Measurements from ENCODE around the gene RPS6KA5.

RPS6KA5 gene

DNA sequence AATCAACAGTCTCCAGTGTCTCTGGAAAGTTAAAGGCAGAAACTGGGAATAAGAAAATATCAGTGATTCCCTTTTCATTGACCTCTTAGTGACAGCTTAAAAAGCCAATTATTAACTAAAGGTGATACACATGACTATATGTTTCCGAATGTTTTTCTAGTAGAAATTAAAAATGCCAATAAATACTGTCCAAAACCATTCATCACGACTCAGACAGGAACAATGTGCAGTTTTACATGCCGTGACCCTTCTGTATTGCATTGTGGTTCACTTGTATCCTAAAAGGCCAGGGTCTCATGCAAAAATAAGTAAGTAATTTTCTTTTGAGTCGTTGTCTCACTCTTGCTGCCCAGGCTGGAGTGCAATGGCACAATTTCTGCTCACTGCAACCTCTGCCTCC is 138.3 kb downstream of the RPS6KA5 start:
- DNase-seq, result no peak

DNA sequence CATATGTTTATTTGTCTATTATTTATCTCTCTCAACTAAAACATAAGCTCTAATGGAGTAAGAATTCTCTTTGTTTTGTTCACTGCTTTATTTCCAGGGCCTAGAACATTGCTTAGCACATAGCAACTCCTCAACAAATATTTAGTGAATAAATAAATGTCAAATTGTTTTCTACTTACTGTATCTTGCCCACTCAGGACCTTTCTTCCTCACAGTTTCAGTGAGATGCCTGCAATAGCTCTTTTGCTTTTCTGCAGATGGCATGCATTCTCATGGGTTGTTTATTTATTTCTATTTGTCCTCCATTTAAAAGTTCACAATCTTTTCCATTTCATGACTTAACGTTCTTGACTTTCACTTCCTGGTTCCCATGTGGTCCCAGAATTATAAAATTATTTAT is 149.3 kb downstream of the RPS6KA5 start:
- no peak for DNase-seq

DNA sequence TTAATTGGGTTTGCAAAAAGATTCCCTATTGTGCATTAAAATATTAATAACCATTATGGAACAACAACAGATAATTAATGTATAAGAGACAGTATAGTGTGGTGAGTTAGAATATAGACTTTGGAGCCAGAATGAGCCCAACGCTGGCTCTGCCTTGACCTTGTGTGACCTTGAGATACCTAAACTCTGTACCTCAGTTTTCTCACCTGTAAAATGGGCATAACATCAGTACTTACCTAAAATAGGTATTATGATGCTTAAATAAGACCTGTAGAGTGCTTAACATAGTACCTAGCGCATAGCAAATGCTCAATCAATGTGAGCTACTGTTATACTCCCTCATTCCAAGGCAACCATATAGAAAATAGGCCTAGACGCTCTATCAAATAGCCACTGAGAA is 153.3 kb downstream of the RPS6KA5 start:
- DNase-seq, result no peak

DNA sequence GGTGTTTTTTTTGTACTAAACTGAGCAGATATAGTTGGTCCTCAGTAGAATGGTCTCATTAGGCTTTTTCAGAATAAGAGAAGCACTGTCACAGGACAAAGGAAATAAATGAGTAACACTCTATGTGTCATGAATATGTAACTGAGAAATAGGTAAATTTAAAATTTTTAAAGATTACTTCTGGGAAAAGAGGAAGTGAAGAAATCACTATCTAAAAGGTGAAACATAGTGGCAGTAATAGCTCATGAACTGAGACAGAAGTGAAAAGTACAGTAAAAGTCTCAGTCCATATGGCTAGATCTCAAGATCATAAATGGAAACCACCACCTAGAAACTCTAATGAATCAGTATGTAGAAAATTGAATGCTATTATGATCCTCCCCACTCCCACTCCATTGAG is 154.9 kb downstream of the RPS6KA5 start:
- DNase-seq, result no peak

DNA sequence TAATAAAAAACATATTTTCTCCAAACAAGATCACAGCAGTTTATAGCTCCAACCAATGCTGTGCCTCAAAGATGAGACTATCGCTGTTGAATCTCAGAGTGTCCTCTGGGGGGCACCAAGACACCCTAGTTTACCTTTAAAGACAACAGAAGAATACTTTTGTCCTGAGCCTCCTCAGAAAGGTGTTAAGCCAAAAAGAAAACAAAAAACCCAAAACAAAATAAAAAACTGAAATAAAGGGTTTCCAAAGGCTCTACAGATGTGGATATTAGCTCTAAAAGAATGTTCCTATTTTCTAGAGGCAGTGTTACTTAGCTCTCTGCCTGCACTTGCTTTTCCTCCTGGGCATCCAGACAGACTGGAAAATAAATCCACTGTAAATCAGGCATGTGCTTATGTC is 157.3 kb downstream of the RPS6KA5 start:
- DNase-seq, result peak; percentile 67 to 78

DNA sequence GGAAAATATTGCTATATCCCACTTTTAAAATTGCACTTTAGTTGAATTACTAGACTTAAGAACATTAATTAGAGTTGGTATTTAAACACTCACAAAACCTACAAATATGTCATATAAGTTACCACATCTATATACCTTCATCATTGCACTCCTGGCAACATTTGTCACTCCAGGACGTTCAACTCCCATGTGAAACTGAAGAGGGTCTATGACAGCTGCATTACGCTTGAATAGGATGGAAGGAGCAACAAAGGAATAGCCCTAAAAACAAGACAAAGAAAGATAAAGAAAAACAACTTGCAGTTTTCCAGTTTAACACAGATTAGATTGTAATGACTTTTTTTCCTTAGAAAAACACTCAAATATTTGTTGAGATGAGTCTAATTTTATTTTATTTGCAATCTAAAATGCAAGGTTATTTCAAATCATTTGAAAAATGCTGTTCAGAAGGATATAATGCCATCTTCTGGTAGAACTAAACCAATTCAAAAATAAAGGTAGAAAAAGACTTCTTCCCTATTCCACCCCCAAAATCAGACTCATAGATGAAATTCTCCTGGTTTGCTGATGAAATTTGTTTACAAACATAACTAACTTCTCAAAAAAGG is 159.9 kb downstream of the RPS6KA5 start:
- no peak for DNase-seq

DNA sequence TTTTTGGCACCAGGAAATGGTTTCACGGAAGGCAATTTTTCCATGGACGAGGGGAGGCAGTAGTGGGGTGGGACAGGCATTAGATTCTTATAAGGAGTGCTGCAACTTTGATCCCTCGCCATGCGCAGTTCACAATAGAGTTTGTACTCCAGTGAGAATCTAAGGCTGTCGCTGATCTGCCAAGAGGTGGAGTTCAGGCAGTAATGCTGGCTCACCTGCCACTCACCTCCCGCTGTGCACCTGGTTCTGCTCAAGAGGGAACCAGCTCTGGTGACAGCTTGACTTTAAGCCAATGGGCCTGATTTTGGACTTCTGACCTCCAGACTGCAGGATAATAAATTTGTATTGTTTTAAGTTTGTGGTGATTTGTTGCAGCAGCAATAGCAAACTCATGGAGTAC is 163.4 kb downstream of the RPS6KA5 start:
- no peak for DNase-seq

DNA sequence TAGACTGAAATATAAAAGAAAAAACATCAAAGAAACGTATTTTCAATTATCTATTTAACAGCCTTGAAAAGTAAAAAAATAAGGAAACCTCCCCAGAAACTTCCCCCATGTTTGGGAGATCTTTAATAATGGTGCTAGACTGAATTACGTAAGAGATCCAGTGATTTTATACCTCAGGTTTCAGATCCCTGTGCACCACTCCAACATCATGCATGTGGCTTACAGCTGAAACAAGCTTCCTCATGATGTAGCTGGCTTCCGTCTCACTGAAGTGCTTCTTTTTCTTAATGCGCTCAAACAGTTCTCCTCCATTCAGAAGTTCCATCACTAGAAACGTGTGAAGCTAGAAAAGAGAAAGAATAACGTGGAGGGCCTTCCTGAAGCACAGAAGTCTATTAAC is 166.2 kb downstream of the RPS6KA5 start:
- DNase-seq, result no peak

DNA sequence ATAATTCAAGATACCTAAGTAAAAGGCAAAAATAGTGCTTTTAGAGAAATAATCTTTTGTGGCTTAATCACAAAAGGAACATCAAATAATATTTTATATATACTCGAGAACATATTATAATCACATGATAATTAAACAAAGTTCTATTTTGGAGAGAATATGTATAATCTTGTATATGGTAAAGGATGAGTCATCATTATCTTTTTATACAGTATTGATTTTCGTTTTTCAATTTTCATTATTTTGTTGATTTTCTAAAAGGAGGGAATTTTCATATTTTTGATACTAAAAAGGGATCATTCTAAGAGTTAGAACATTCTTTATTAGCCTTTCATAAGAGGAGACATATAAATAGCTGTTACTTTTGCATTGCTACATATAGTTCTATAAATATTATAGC is 166.9 kb downstream of the RPS6KA5 start:
- no peak for DNase-seq

DNA sequence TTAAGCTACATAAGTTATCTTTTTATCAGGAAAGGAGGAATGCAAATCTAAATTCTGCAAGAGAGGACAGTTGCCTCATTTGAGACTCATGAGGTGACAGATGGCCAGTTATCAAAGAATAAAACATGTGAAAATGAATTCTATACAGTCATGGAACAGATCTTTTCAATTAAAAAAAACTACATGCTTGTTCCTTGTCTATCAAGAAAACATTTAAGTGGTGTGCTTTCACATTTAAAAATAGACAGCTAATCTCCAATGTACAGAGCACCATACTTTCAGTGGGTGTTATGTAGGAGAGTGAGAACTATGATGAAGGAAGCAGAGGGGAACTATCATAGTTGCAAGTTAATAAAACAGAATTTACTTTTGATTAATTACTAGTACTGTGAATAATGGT is 167.5 kb downstream of the RPS6KA5 start:
- no peak for DNase-seq

DNA sequence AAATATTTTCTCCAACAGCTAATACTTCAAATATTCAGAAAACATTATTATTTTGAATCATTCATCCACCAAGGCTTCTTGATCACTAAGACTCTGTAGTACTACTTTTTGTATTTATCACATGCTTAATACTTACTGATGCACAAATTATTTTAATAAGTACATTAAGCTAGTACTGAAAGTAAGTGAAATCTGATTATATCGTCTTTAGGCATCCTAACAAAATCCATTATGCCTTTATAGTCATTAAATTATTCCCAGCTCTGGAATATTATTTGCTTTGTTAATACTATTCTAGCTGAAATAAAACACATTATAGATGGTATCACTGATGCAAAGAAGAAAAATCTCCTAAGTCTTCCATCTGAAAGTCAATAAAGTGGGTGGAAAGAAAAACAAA is 169.1 kb downstream of the RPS6KA5 start:
- DNase-seq, result no peak

DNA sequence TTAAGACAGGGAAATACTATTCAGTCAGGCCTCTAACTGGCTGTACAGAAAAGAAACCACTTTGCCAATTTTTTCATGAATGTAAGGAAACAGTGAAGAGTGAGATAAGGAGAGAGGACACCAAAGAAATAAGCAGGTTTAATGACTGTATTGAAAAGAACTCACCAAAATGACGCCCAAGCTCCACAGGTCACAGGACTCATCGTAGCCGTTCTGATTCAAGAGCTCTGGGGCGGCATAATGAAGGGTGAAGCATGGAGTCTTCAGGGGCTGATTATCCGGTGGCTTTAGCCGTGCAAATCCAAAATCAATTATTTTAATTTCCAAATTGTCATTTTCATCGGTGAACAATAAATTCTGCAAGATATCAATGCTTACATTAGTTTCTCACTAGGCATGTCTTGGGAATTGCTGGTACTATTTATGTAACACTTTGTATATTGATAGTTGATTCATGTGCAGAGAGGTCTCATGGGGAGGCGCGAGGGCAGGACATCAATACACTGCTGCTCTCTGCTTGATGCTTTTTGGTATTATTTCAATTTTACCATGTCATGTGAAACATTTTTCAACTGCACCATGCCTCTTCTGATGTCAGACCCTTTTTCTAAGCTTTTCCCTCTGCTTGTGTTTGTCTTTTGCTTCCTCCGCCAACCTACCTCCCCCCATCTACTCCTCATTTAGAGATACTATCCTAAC is 170.0 kb downstream of the RPS6KA5 start:
- DNase-seq, result no peak

DNA sequence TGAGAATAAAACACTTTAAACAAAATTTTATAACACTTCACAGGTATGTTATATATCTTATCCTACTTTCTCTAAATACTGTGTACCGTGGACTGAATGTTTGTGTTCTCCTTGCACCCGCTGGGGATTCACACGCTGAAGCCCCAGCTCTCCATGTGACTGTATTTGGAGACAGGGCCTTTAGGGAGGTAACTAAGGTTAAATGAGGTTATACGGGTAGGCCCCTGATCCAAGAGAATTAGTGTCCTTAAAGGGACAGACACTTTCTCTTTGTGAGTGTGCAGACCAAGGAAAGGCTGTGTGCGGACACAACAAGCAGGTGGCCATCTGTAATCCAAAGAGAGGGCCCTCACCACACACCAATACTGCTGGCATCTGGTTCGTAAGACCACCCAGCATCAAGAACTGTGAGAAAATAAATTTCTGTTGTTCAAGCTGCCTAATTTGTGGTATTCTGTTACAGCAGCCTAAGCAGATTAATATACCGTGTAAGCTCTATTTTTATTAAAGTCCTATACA is 174.1 kb downstream of the RPS6KA5 start:
- DNase-seq, result no peak

DNA sequence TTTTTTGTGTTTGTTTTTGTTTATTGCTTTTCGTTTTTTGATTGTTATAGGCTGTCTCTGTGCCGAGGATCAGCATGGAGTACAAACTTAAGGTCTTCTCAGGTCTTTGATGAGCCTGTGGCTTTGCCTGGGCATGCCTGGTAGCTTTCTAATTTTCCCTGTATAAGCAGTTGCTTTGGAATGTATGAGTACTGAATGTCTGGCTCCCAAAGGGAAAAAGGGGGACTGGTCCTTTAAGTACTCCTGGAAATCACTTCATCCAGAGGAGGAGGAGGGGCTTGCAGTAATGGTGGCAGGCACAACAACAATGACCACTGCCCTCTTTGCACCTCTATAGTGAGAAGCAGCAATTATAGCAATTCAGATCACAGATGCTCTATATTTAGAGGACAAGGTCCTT is 176.7 kb downstream of the RPS6KA5 start:
- no peak for DNase-seq

DNA sequence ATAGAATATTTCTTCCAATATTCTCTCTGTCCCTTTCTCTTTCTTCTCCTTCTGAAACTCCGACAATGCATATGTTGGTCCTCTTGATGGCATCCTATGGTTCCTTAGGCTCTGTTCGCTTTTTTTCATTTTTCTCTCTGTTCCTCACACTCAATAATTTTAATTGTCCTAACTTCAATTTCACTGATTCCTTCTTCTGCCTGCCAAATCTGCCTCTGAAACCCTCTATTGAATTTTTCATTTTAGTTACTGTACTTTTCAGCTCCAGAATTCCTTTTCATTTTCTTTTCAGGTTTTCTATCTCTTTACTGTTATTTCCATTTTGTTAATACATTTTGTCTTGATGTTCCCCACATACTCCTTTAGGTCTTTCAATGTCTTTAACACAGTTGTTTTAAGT is 177.2 kb downstream of the RPS6KA5 start:
- no peak for DNase-seq

DNA sequence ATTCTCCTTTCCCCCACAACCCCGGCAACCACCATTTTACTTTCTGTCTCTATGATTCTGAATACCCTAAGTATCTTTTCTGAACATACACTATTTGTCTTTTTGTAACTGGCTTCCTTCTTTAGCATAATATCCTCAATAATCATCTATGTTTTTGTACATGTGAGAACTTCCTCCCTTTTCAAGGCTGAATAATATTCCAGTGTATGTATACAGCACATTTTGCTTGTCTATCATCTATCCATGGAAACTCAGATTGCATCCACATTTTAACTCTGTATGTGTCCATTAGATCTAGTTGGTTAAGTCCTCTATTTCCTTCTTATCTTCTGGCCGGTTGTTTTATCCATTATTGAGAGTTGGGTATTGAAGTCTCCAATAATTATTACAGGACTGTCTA is 180.2 kb downstream of the RPS6KA5 start:
- no peak for DNase-seq

DNA sequence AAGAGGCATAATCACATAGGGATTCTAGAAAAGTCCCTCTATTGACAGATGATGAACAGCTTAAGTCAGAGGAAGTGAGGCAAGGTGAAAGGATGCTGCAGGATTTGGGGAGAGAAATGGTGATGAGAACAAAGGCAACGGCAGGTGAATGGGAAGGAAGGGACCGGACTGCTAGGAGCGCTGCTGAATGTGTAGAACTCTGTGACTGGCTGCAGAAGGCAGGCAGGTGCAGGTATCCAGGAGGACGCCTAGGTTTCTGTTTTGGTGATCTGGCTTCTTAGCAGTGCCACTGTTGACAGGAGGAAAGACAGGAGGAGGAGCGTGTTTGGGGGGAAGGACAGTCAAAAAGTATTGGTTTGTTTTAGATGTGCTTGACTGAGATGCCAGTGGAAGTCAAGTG is 185.8 kb downstream of the RPS6KA5 start:
- no peak for DNase-seq

DNA sequence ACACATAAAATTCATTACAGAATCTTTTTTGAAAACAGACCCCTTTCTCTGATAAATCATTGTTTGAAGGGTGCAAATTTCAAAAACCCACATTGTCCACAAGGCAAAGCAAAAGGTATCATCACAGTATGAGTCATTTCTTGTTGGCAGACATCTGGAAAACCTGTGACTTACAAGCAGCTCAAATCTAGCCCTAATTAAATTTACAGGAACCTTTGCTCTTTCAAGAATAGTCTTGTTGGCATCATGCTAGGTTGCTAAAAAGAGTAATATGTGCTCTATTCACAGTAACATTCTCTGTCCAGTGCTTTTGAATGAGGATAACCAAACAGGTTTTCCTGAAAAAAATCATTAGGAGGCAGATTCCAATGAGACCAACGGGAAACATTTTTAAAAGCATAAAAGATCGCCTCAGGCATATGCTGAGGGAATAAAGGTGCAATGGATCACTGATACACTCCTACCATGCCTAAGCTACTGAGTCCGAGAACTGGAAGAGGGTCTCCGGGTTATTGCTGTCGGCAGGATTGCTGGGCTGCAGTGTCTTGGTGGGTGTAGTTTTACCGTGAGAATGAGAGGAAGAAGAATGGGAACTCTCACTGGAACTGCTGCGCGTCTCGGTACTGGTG is 188.7 kb downstream of the RPS6KA5 start:
- no peak for DNase-seq

DNA sequence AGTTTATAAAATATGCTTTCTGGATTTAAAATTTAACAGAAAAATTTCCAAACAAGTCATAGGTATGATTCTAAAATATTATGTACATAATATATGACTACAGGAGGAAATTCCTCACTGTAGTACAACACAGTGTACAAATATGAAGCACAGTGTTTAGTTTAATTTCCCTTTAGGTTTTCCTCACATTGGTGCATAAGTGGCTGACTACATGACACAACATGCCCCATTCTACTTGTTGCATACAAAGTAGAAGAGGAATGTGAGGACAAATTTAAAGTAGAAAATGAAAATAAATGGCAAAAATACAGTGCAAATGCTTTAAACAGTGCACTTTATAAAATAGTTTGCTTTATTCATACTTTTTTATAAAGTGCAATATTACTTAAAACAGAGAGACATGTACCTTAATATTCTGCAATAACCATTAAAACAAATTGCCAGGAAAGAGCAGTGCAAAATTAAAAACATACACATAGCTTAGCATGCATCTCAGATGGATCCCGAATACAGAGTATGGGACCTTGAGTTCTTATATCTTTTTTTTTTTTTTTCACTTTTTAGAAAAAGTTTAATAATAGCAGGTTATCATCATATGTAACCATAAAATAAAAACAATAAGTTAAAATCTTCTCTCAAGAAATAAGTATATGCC is 189.4 kb downstream of the RPS6KA5 start:
- no peak for DNase-seq

DNA sequence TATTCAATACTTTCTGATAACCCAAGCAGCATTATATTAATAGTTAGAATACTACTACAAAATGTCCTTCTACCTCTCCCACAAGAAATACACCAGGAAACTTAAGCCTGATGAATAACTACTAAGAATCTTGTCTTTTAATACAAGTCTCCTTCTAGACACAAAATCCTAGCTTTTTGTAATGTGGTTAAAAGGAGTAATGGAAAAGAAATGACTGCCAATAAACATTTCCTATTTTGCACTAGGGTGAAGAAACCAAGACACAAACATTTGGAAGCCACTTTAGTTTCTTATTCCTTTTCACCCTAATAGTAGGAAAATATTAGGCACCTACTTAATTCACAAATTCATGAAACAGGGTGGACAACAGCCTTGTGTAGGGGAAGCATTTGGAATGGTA is 192.9 kb downstream of the RPS6KA5 start:
- no peak for DNase-seq

DNA sequence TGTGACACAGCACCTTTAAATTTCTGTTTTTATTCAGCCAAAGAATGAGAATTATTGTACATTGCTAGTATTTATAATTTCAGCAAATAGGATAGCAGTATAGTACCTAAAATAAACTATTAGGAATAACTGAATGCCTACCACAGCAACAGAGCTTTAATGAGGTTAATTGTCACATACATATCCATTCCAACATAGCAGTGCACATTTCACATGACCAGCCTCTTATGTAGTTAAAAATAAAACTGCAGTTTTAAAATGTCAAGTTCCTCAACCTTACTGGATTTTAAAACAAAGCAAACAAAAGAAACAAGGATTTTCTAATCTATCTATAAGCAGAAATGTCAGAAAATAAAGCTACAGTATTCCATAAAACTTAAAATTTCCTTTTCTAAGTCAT is 193.6 kb downstream of the RPS6KA5 start:
- DNase-seq, result no peak

DNA sequence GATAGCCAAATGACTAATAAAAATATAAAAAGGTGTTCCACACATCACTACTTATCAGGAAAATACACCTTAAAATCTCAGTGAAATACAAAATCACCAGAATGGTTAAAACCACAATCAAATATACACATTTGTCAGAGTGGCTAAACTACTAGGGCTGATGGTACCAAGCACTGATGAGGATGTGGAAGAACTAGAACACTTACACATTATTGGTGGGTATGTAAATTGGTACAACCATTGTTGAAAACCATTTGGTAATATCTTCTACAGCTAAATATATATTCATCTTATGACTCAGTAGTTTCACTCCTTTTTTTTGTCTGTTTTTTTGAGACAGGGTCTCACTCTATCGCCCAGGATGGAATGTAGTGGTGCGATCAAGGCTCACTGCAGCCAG is 195.7 kb downstream of the RPS6KA5 start:
- DNase-seq, result no peak

DNA sequence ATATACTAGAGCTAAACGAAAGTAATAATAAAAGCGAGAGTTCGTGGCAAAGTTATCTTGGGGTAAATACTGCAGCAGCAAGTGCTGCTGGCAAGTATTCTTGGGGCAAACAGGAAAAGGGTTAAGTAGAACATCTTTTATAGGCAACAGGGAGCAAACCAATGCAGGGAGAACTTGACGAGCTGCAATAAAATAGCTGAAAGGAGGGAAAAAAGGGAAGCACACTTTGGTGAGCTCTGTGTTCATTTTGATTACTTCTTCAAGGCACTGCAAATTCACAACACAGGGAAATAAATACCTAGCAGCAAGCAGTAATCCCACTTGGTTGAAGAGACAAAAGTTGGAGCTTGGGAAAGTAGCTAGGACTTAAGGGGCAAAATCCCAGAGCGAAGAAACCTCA is 201.9 kb downstream of the RPS6KA5 start:
- no peak for DNase-seq

DNA sequence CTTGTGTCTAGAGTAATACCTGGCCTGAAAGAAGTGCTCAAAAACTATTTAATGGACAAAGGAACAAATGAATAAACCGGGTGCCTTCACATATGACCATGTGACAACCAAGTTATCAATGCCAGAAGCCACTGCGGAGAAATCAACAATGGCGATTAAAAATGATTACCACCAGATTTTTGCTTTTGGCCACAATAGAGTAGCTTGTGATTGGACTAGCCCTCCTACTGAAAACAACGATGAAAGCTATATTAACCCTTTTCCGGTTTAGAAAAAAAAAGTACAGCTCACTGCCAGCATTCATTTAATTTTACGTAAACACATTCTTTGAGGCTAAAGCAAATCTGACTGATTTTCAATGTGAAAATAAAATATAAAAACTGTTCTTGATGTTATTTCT is 202.6 kb downstream of the RPS6KA5 start:
- DNase-seq, result no peak

Measured in CD4-positive, alpha-beta T cell treated with Interferon alpha-2 for 1 hour (primary cell).